H1 (cell line): ENCODE data around the gene LCORL. TPM values are rescaled to one million over a fixed set of nuclear protein-coding genes. Genes with fewer than 3 reads are reported as not detected.

Experiments
- CTCF ChIA-PET: fragments of 300-600 bp; sonication (Branson Sonifier 250); formaldehyde crosslinking; loops from one replicate; lab custom pipeline; 2021; ENCODE audit not compliant: partially characterized antibody; lab: Charles Lee
- POLR2A ChIA-PET: fragments of 300-600 bp; sonication (Branson Sonifier 250); formaldehyde crosslinking; loops from one replicate; lab custom pipeline; 2021; ENCODE audit warnings: inconsistent platforms; ENCODE audit not compliant: partially characterized antibody; lab: Charles Lee
- DNase-seq, 2 experiments: peaks; one replicate each; pipeline versions ENCODE4 v3.0.0 to v3.0.0-alpha.2; 2010 to 2022; ENCODE audit warnings: low spot score in 2 of 2, low read depth in 1 of 2, mixed read lengths in 1 of 2
- FAIRE-seq: peaks from 2 replicates; lab custom pipeline; 2011; peaks lifted over from hg19 to GRCh38; lab: Jason Lieb, UNC
- H2AFZ ChIP-seq: 2 replicates; pipeline ENCODE4 v1.8.1; 2012; ENCODE audit warnings: low read length, inconsistent platforms
- H2AK5ac ChIP-seq: 2 replicates; pipeline ENCODE4 v1.6.1; 2013; ENCODE audit warnings: low read depth, low read length
- H2BK120ac ChIP-seq: replicated peaks from 2 replicates; pipeline ENCODE3; 2013; ENCODE audit warnings: low read depth, low read length, inconsistent platforms
- H2BK12ac ChIP-seq: 2 replicates; pipeline ENCODE4 v1.6.1; 2013; ENCODE audit warnings: low read depth, low read length
- H2BK15ac ChIP-seq: 2 replicates; pipeline ENCODE4 v1.6.1; 2013; ENCODE audit warnings: low read length
- H2BK20ac ChIP-seq: 2 replicates; pipeline ENCODE4 v1.6.1; 2013; ENCODE audit warnings: low read length
- H2BK5ac ChIP-seq: 2 replicates; pipeline ENCODE4 v1.6.1; 2013; ENCODE audit warnings: low read depth, low read length
- H3K14ac ChIP-seq: 2 replicates; pipeline ENCODE4 v1.6.1; 2013; ENCODE audit warnings: inconsistent platforms; ENCODE audit not compliant: insufficient read length
- H3K18ac ChIP-seq: 2 replicates; pipeline ENCODE4 v1.6.1; 2013; ENCODE audit warnings: low read length; ENCODE audit errors: extremely low read depth
- H3K23ac ChIP-seq: 2 replicates; pipeline ENCODE4 v1.6.1; 2013; ENCODE audit warnings: inconsistent platforms; ENCODE audit not compliant: insufficient read length
- H3K23me2 ChIP-seq: 2 replicates; pipeline ENCODE4 v1.6.1; 2013; ENCODE audit warnings: low read depth, low read length
- H3K27ac ChIP-seq: 2 replicates; pipeline ENCODE4 v1.6.1; 2011; ENCODE audit warnings: low read depth, low read length, inconsistent platforms
- H3K27me3 ChIP-seq, 4 experiments: replicated peaks in 1 of 4; 1 replicate in 1 of 4; 2 replicates in 3 of 4; pipeline versions ENCODE4 v1.6.1 to v1.8.1; 2011 to 2013; ENCODE audit warnings: low read length in 3 of 4, mild to moderate bottlenecking in 3 of 4, inconsistent platforms in 2 of 4, mixed read lengths in 2 of 4, moderate library complexity in 1 of 4; ENCODE audit not compliant: control insufficient read depth in 3 of 4, insufficient read depth in 3 of 4; ENCODE audit errors: extremely low read depth in 1 of 4
- H3K36me3 ChIP-seq, 4 experiments: 2 replicates each; pipeline versions ENCODE4 v1.6.1 to v1.8.1; 2011 to 2013; ENCODE audit warnings: mild to moderate bottlenecking in 4 of 4, low read length in 3 of 4, moderate library complexity in 2 of 4, control low read depth in 1 of 4, inconsistent platforms in 1 of 4; ENCODE audit not compliant: insufficient read depth in 4 of 4, control insufficient read depth in 2 of 4
- H3K4ac ChIP-seq: replicated peaks from 2 replicates; pipeline ENCODE3; 2013; ENCODE audit warnings: low read length, low read depth, mixed read lengths, inconsistent platforms; ENCODE audit not compliant: insufficient read length
- H3K4me1 ChIP-seq, 4 experiments: replicated peaks in 1 of 4; 1 replicate in 1 of 4; 2 replicates in 3 of 4; pipeline versions ENCODE4 v1.6.1 to v1.8.1; 2011 to 2013; ENCODE audit warnings: low read length in 3 of 4, inconsistent platforms in 2 of 4, mixed read lengths in 1 of 4; ENCODE audit not compliant: insufficient read depth in 4 of 4, control insufficient read depth in 3 of 4
- H3K4me2 ChIP-seq, 2 experiments: 2 replicates each; pipeline versions ENCODE4 v1.6.1 to v1.8.1; 2011 to 2013; ENCODE audit warnings: low read depth in 2 of 2, low read length in 2 of 2, control low read depth in 1 of 2, inconsistent platforms in 1 of 2, mild to moderate bottlenecking in 1 of 2; ENCODE audit not compliant: insufficient read depth in 1 of 2
- H3K4me3 ChIP-seq, 4 experiments: fragments of 200-600, 300-600 bp in 1 of 4; sonication (generic), shearing (Covaris generic), sonication (Bioruptor Twin) in 1 of 4; 2 replicates each; pipeline versions ENCODE4 v1.5.1 to v1.8.1; 2011 to 2016; ENCODE audit warnings: low read length in 4 of 4, low read depth in 3 of 4, control low read depth in 2 of 4, inconsistent platforms in 2 of 4, mild to moderate bottlenecking in 2 of 4, mixed read lengths in 1 of 4, moderate library complexity in 1 of 4; ENCODE audit not compliant: insufficient read depth in 2 of 4; ENCODE audit errors: extremely low read depth in 1 of 4
- H3K56ac ChIP-seq: replicated peaks from 2 replicates; pipeline ENCODE3; 2013; ENCODE audit warnings: low read depth, mild to moderate bottlenecking, mixed read lengths, low read length, inconsistent platforms; ENCODE audit not compliant: insufficient read length
- H3K79me1 ChIP-seq: 2 replicates; pipeline ENCODE4 v1.6.1; 2013; ENCODE audit warnings: low read depth, low read length, control low read depth
- H3K79me2 ChIP-seq, 2 experiments: 2 replicates each; pipeline versions ENCODE4 v1.6.1 to v1.8.1; 2012 to 2013; ENCODE audit warnings: low read length in 2 of 2, mild to moderate bottlenecking in 2 of 2, inconsistent platforms in 1 of 2; ENCODE audit not compliant: insufficient read depth in 2 of 2, control insufficient read depth in 1 of 2
- H3K9ac ChIP-seq, 4 experiments: replicated peaks in 1 of 4; 1 replicate in 1 of 4; 2 replicates in 3 of 4; pipeline versions ENCODE4 v1.6.1 to v1.8.1; 2011 to 2013; ENCODE audit warnings: low read depth in 3 of 4, low read length in 3 of 4, control low read depth in 2 of 4, mild to moderate bottlenecking in 2 of 4, moderate library complexity in 2 of 4, inconsistent platforms in 1 of 4; ENCODE audit errors: extremely low read depth in 1 of 4
- H3K9me3 ChIP-seq, 2 experiments: 2 replicates each; pipeline versions ENCODE4 v1.6.1 to v1.8.1; 2012 to 2013; ENCODE audit warnings: mild to moderate bottlenecking in 2 of 2, moderate library complexity in 2 of 2, control low read depth in 1 of 2, inconsistent platforms in 1 of 2, low read depth in 1 of 2, low read length in 1 of 2, mixed read lengths in 1 of 2; ENCODE audit not compliant: insufficient read depth in 2 of 2
- H4K20me1 ChIP-seq, 2 experiments: replicated peaks in 1 of 2; 2 replicates each; pipeline versions ENCODE3 to v1.8.1; 2011 to 2013; ENCODE audit warnings: inconsistent platforms in 2 of 2, low read length in 2 of 2, mild to moderate bottlenecking in 1 of 2; ENCODE audit not compliant: insufficient read depth in 2 of 2, control insufficient read depth in 1 of 2
- H4K5ac ChIP-seq: 2 replicates; pipeline ENCODE4 v1.6.1; 2013; ENCODE audit warnings: low read length, low read depth, mixed read lengths, inconsistent platforms; ENCODE audit not compliant: insufficient read length
- H4K8ac ChIP-seq: 2 replicates; pipeline ENCODE4 v1.8.0; 2013; ENCODE audit warnings: mild to moderate bottlenecking, moderate library complexity, low read length, inconsistent platforms; ENCODE audit not compliant: insufficient read depth; ENCODE audit errors: extremely low read depth
- H4K91ac ChIP-seq: replicated peaks from 2 replicates; pipeline ENCODE3; 2013; ENCODE audit warnings: low read length, mixed read lengths, inconsistent platforms; ENCODE audit not compliant: insufficient read length
- CEBPB ChIP-seq: IDR thresholded peaks from 2 replicates; pipeline ENCODE4 v1.6.1; 2012; ENCODE audit warnings: low read depth, low read length
- CHD1 ChIP-seq: IDR thresholded peaks from 2 replicates; pipeline ENCODE4 v1.6.1; 2012; ENCODE audit warnings: low read depth, low read length, improper control_type of control experiment
- EGR1 ChIP-seq: IDR thresholded peaks from 2 replicates; pipeline ENCODE4 v1.6.1; 2011; ENCODE audit warnings: low read depth, low read length, borderline replicate concordance
- EP300 ChIP-seq, 2 experiments: IDR thresholded peaks; 1 replicate in 1 of 2; 2 replicates in 1 of 2; pipeline ENCODE4 v1.6.1; 2011 to 2012; ENCODE audit warnings: low read depth in 2 of 2, low read length in 2 of 2, mild to moderate bottlenecking in 2 of 2, borderline replicate concordance in 1 of 2, inconsistent platforms in 1 of 2, moderate library complexity in 1 of 2
- JUN ChIP-seq: IDR thresholded peaks from 2 replicates; pipeline ENCODE4 v1.6.1; 2011; ENCODE audit warnings: low read depth, mild to moderate bottlenecking, improper control_type of control experiment, low read length
- SIX5 ChIP-seq: IDR thresholded peaks from 2 replicates; pipeline ENCODE4 v1.6.1; 2011; ENCODE audit warnings: mild to moderate bottlenecking, low read depth, low read length
- SRF ChIP-seq: IDR thresholded peaks from 2 replicates; pipeline ENCODE4 v1.6.1; 2011; ENCODE audit warnings: mild to moderate bottlenecking, low read depth, low read length, moderate library complexity
- WGBS, 2 experiments: shearing (Covaris generic) in 1 of 2; methylation state at CpG; one replicate each; pipeline versions ENCODE4 v1.1.6 to v1.1.7; 2013 to 2015; ENCODE audit warnings: low lambda C conversion rate in 2 of 2, mixed read lengths in 2 of 2, inconsistent platforms in 1 of 2, low coverage in 1 of 2, missing lambda C conversion rate in 1 of 2; ENCODE audit not compliant: insufficient replicate concordance in 2 of 2, insufficient coverage in 1 of 2, insufficient read length in 1 of 2; ENCODE audit errors: extremely low coverage in 1 of 2, missing lambda C conversion rate in 1 of 2; 5-methylcytosine and 5-hydroxymethylcytosine counted together
- polyA plus RNA-seq, 7 experiments: library from polyadenylated mRNA; depleted of rRNA in 3 of 7; stranded (reverse) in 5 of 7; unstranded in 2 of 7; fragments of >200 nt in 5 of 7; fragments of 200-250 nt in 2 of 7; gene quantifications; 1 replicate in 5 of 7; 2 replicates in 1 of 7; 4 replicates in 1 of 7; pipeline versions ENCODE4 v1.2.1 to v1.2.3, GENCODE V29; 2011 to 2013; ENCODE audit warnings: missing spikeins in 2 of 7, mixed read lengths in 2 of 7
- total RNA-seq: library from RNA; stranded (reverse); fragmentation: NEBNext Ultra II Directional; extraction: Animal tissue kit (Norgen Biotek cat#: 25700); gene quantifications from 2 replicates; pipeline ENCODE4 v1.2.1, GENCODE V29; 2021

Gene LCORL
- total and polyA plus RNA-seq, 2 of the 8 experiments (the other 6 are each of a cell fraction or from before 2014, with no cell fraction given), result 2.2 to 19.2 TPM

GRCh38 chr4:17920681-17921080 is 100.9 kb downstream of the LCORL start:
- no peaks in the 10 kb centered on the region for H3K79me1 ChIP-seq
- H4K8ac ChIP-seq, result no peak overlapping the region
- no peak overlapping the region for H4K91ac ChIP-seq
- H3K79me2 ChIP-seq, result no peaks in the 10 kb centered on the region
- no peak overlapping the region for H4K5ac ChIP-seq
- H3K4me2 ChIP-seq, result no peak overlapping the region
- CTCF ChIA-PET, result no interaction called here
- no peak overlapping the region for H3K27ac ChIP-seq
- H3K4me1 ChIP-seq, result no peaks in the 10 kb centered on the region
- TF ChIP-seq SIX5, result no peak
- no peak for TF ChIP-seq CHD1
- no peak for TF ChIP-seq SRF
- TF ChIP-seq EGR1, result no peak
- TF ChIP-seq EP300 (IDR thresholded peaks at IDR 0.05; ENCODE audit: borderline replicate concordance in 1 of 2, low read depth in 2 of 2, low read length in 2 of 2), result no peak
- TF ChIP-seq JUN, result no peak
- no peak for TF ChIP-seq CEBPB
- 95% methylated on average over 1 of the region's 1 CpG; no CpG with 5 or more reads in 1 of the 2 experiments for WGBS, 2 experiments
- no peak overlapping the region for H3K56ac ChIP-seq
- no peaks in the 10 kb centered on the region for H3K9me3 ChIP-seq
- H4K20me1 ChIP-seq, result no peaks in the 10 kb centered on the region
- H2BK20ac ChIP-seq, result no peak overlapping the region
- FAIRE-seq (no peak), DNase-seq (no peak)
- H2BK120ac ChIP-seq, result no peak overlapping the region
- H2BK15ac ChIP-seq, result no peak overlapping the region
- H3K4ac ChIP-seq, result no peak overlapping the region
- no peaks in the 10 kb centered on the region for H3K27me3 ChIP-seq
- H3K14ac ChIP-seq, result no peak overlapping the region
- H3K9ac ChIP-seq, result no peak overlapping the region
- no peaks in the 10 kb centered on the region for H3K23me2 ChIP-seq
- no peak overlapping the region for H2BK12ac ChIP-seq
- no peak overlapping the region for H3K23ac ChIP-seq
- no peak overlapping the region for H2AFZ ChIP-seq
- no peak overlapping the region for H3K18ac ChIP-seq
- H3K4me3 ChIP-seq, result no peak overlapping the region
- no peaks in the 10 kb centered on the region for H3K36me3 ChIP-seq
- H2AK5ac ChIP-seq, result no peak overlapping the region
- H2BK5ac ChIP-seq, result no peak overlapping the region
- POLR2A ChIA-PET, result no interaction called here
